ENCODE measurements around the gene PROSER2.
A peak's percentile ranks its signal among the peaks of the same experiment; 100 is the strongest.

PROSER2 gene

DNA sequence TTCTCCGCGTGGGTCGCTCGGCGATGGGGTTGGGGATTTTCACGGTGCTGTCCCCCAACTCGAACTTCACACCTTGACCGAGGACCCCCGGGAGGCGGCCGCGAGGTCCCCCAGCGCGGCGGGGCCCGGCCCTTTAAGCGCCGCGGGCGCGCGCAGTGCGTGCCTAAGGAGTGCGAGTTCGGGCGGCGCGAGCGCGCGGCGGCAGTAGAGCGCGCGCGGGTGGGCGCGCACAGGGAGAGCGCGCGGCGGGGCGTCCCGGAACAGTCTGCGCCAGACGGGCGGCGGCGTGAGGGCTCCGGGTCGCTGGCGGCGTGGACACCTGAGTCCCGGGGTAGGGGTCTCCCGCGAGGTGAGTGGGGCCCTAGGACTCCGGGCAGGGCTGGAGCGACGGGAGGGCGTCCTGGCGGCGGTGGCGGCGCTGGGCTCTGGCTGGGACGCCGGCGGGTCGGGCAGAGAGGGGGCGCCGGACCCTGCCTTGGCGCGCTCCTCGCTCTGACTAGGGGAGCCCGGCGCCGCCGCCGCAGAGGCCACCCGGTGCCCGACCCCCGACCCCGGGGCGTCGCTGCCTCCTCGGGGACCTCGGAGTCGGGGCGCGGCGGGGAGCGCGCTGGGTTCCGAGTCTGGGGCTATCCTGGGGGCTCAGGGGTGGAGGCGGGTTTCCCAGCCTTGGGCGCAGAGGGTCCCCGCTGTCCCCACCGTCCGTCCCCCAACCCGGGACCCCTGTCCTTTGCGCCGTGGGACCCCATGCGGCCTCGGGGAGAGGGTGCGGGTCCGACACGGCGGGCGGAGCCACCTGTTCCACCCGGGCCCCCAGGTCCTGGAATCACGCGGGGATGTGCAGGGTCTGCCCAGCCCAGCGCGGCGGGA is at the start of gene PROSER2:
TSS of gene PROSER2 (plus strand) at position 235 of the 867 bp plus-strand sequence. CDS start 28,722 bp downstream, outside the sequence.
- no peak for DNase-seq

- DNase-seq = no peak
Measured at GRCh38 chr10:11773761-11774441, 49.3 kb upstream of the PROSER2 start.

DNA sequence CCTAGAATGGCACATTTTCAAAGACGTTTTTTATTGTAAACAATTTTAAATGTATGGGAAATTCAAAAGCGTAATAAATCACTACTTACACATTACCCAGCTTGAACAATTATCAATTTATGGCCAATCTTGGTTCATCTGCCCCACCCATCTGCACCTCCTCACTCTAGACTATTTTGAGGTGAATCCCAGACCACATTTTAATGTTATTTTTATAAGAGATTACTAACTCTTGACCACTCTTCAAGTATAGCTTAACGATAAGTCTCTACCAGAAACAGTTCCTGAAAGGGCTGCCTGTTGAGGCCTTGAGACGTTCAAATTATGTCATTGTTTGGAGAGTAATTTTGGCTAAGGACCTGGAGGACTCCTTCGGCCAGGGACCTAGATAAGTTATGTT is 47.7 kb upstream of the PROSER2 start:
- DNase-seq = no peak

DNA sequence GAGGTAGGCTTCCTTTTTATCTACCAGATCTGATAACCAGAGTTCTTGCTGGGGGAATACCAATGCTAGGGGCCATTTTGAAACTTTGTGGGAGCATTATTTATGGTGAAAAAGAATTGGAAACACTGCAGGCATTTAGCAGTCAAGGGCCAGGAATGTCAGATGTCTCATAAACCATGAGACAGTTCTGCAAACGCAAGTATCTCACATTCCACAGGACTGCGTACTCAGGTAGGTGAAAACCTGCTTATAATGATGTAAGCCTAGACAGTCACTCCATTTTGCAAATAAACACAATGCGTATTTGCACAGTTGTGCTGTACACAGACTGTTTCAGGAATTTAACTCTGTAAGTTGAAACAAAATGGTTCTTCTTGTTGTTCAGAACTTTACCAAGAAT is 47.1 kb upstream of the PROSER2 start:
- DNase-seq = no peak

- no peak for DNase-seq
Measured at GRCh38 chr10:11781114-11781513, 42.0 kb upstream of the PROSER2 start.

DNA sequence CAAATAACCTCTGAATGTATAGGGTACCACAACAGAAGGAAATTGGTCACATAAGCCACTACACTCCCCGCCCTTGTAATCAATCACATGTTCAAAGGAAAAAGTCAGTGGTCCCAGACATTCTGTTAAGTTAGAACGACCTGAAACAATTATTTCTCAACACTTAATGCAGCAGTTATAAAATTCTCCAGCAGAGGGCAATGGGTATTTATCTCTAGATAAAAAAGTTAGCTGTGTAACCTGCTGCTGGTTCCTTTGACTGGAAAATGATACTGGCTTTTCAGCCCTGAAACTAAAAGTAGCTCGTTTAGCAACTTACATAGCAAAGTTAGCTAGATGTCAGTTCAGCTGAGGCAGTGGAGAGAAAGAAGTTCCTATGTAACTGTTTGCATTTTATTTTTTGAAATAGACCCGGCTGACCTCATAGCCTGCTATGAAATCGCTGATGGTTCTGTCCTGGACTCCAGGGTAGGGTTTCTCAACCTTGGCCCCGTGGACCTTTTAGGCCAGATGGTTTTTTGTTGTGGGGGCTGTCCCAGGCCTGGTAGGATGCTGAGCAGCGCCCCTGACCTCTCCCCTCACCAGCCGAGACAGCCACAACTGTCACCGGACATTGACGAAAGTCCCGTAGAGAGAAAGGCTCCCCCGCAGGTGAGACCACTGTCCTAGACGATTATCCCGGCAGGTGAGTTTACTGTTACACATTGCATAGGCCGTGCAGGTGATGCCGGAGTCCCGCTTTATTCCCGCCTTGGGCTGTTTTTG is 40.2 kb upstream of the PROSER2 start:
- peak; percentile 11 for DNase-seq

DNA sequence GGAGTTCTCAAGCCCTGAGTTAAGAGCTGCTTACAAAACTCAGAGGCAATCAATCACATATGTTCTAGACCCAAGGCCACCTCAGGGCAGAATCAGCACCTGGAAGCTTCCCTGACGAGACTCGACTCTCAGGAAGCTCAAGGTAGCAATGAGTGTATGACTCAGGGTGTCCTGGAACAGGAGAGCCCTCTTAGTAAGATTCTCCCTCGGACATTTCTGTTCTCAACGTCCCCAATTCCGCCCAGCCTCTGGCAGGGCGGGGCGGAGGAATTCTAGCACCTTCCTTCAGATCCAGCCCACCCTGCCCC is 39.6 kb upstream of the PROSER2 start:
- DNase-seq = no peak

DNA sequence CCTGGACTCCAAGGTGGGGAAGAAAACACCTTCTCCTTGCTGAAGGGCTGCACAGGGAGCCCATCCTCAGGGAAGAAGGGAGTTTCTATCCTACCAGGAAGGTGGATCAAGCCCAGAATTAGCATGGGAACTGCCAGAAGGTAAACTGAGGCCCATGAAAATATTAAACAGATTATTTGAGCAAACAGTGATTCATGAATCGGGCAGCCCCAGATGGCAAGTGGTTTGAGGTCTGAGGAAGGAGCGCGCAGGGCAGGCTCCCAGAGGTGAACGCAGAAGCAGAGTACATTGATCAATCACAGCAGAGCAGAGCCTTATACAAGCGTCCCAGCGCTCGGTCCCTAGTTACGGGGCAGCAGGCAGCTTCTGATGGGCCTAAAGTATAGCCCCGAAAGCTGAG is 35.8 kb upstream of the PROSER2 start:
- DNase-seq = no peak

DNA sequence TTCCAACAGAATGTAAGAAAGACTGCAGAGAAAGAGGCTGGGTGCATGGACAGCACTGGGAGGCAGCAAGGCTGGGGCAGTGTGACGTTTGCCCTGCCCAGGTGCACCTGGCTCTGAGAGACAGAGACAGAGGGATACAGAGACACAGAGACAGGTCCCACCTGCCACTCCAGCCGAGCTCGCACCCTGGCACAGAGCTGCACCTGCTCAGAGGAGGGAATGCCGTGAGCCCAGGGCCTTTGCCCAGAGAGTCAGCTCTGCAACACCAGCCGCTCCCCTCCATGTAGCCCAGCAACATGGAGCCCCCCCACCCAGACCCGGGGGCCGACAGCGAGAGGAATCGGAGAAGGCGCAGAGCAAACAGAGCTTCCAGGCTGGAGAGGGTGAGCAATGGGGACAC is 35.3 kb upstream of the PROSER2 start:
- DNase-seq = no peak

DNA sequence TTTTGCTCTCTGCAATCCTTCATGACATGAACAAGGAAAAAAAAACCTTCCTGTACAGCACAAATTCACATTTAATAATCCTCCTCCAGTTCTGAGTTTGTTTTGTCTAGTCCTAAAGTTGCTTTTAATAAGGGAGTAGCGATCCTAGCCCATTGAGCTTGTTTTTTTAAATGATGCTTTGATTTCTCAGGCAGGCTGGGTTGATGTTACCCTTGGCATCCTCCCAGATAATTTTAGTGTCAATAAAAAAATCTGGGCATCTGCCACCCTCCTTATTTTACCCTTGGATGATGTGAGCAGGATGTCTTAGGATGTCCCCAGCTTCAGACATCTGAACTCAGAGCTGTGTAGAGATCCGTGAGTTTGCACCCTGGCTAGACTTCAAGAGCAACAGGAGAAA is 33.9 kb upstream of the PROSER2 start:
- DNase-seq = no peak

- DNase-seq = no peak
Measured at GRCh38 chr10:11789956-11790355, 33.2 kb upstream of the PROSER2 start.

DNA sequence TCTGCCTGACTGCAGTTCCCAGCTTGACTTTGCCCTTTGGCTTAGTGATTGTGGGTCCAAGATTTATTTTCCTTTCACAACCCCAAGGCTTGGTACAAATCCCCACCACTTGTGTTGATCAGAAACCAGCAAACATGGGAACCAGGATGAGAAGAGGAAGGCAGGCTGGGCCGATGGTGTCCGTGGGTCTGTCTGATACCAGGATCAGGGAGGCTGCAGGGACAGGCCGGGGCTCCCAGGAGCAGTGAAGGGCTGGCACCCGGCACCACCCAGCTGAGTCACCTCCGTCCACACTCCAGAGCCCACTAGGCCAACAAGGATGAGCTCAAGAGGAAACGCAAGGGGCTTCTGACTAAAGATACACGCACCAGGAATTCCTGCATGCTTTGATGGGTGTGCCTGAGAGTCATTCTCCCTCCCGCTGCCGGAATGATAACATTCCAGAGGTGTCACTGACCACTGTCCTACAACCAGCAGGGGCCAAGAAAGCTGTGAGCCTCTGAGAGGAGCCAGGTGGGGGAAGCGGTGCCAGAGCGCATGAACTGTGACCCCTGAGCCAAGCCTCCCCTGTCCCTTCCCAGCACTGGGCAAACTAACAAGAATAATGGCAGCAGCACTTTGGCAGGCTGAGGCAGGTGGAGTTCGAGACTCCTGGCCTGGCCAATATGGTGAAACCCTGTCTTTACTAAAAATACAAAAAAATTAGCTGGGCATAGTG is 29.2 kb upstream of the PROSER2 start:
- no peak for DNase-seq

DNA sequence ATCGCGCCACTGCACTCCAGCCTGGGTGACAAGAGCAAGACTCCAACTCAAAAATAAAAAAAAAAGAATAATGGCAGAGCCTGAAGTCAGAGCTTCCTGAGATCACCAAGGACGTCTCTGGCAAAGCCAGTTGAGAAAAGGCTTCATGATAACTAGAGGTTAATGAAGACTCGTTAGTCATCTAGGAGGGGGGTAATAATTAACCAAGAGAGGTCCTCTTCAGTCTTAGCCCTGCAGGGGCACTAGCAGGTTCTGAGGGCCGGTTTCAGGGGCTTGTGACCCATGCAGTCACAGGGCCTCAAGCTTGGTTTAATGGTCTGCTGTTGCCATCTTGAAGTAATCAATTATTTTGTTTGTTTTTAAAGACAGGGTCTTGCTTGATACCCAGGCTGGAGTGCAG is 28.6 kb upstream of the PROSER2 start:
- no peak for DNase-seq

- no peak for DNase-seq
Measured at GRCh38 chr10:11795101-11795920, 27.8 kb upstream of the PROSER2 start.

GRCh38 chr10:11796474-11796873 is 26.7 kb upstream of the PROSER2 start:
- no peak for DNase-seq

- no peak for DNase-seq
Measured at GRCh38 chr10:11797281-11797680, 25.9 kb upstream of the PROSER2 start.

GRCh38 chr10:11797847-11798633 is 25.1 kb upstream of the PROSER2 start:
- no peak for DNase-seq

DNA sequence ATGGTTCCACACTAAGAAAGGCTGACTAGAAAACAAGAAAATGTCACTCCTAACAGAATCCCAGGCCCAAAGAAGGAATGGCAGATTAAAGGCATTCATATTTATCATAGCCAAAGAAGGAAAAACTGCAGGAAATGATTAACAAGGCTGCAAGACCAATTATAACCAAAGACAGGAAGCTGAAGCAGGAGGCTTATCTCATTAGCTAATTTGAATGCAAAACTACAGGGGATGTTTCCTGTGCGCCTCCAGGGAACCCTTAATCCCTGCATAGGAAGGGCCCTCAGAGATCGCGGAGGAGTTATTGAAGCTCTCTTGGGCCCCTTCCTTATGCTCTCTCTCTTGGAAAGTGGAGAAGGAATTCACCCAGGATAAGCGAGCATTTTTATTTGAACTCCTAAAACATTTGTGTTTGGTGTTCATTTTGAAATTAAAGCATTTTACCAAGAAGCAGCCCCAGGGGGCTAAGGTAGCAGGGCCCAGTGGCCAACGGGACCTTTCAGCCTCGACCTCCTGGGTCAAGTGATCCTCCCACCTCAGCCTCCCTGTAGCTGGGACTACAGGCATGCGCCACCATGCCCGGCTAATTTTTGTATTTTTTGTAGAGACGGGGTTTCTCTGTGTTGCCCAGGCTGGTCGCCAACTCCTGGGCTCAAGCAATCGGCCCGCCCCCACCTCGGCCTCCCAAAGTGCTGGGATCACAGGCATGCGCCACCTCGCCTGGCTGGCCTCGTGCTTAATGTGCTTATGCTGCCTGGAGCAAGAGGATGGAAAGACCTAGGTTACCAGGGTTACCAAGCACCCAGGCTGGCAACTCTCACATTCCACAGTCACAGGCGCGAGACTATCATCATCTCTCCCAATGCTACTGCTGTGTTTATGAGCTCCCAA is 24.1 kb upstream of the PROSER2 start:
- DNase-seq = no peak

GRCh38 chr10:11799736-11800080 is 23.4 kb upstream of the PROSER2 start:
- no peak for DNase-seq

GRCh38 chr10:11804336-11804735 is 18.8 kb upstream of the PROSER2 start:
- DNase-seq = no peak

Measured in NCI-H1105 treated with DMSO at 0.1 percent for 48 hours (cell line).